ENCODE results near the gene ARHGEF6. TPM values are rescaled to one million over a fixed set of nuclear protein-coding genes. Genes with fewer than 3 reads are reported as not detected.

Gene ARHGEF6
- total RNA-seq, 2 experiments from 2014 or later = 50.8 to 64.5 TPM

DNA sequence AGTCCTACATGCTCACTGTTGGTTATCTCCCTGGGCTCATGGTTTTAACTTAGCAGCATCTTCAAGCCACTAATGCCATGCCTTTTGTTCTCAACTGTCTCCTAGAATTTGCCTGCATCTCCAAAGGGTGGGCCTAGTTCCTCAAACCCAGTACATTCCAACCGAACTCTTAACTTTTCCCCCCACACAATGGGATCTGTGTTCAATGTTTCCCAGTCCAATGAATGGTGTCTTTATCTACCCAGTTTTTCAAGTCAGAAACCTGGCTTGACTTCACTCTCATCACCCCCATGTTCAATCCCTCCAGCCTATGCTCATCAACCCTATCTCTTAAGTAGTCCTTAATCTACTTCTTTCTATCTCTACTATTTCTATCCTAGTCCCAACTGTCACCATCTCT, 119.8 kb downstream of the ARHGEF6 start:
- Histone ChIP-seq H2AFZ (ENCODE audit: low read length) (no peak overlapping the region), H4K20me1 (ENCODE audit: insufficient read depth, low read length) (no peaks in the 10 kb centered on the region), H3K4me3 (ENCODE audit: low read depth, low read length, poor library complexity, severe bottlenecking) (no peak overlapping the region), H3K36me3 (ENCODE audit: insufficient read depth, low read length) (peaks cover 23% of the 10 kb centered on the region), H3K4me1 (ENCODE audit: insufficient read depth, low read length, poor library complexity, severe bottlenecking) (peaks cover 22% of the 10 kb centered on the region), H3K4me2 (ENCODE audit: low read length) (no peak overlapping the region), H3K79me2 (ENCODE audit: insufficient read depth, low read depth, low read length) (no peaks in the 10 kb centered on the region), H3K27ac (ENCODE audit: low read depth, low read length, poor library complexity, severe bottlenecking) (no peak overlapping the region), H3K9me3 (ENCODE audit: low read length) (peaks cover 15% of the 10 kb centered on the region; the same call in 1 of the 2 replicates), H3K9me2 (ENCODE audit: insufficient read depth, low read length) (no peaks in the 10 kb centered on the region)
- ChIA-PET CTCF (ENCODE audit: unreplicated experiment) (no interaction called here), POLR2A (no interaction called here)
- BruUV-seq (replicated peaks) = no TSS peak
- DNase-seq (ENCODE audit: low spot score) = no peak
- intact Hi-C loops (cut with micrococcal nuclease; ENCODE audit: unreplicated experiment) = no loop called here
- TF ChIP-seq EZH2phosphoT487 (IDR thresholded peaks at IDR 0.05; ENCODE audit: borderline replicate concordance, low read depth, low read length) = no peak
- TF ChIP-seq, protein P1, sequence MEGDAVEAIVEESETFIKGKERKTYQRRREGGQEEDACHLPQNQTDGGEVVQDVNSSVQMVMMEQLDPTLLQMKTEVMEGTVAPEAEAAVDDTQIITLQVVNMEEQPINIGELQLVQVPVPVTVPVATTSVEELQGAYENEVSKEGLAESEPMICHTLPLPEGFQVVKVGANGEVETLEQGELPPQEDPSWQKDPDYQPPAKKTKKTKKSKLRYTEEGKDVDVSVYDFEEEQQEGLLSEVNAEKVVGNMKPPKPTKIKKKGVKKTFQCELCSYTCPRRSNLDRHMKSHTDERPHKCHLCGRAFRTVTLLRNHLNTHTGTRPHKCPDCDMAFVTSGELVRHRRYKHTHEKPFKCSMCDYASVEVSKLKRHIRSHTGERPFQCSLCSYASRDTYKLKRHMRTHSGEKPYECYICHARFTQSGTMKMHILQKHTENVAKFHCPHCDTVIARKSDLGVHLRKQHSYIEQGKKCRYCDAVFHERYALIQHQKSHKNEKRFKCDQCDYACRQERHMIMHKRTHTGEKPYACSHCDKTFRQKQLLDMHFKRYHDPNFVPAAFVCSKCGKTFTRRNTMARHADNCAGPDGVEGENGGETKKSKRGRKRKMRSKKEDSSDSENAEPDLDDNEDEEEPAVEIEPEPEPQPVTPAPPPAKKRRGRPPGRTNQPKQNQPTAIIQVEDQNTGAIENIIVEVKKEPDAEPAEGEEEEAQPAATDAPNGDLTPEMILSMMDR (conservative IDR thresholded peaks at IDR 0.05; ENCODE audit: low read length) = no peak

DNA sequence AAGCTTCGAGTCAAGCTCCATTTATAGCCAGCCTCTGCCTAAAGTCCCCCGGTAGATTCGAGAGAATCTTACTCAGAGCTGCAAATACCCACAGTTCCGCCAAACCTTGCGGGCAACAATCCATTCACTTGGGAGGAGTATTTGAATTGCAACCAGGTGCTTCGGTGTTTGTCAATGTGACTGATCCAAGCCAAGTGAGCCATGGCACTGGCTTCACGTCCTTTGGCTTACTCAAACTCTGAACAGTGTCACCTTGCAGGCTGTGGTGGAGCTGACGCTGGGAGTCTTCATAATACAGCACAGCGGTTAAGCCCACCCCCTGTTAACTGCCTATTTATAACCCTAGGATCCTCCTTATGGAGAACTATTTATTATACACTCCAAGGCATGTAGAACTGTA, 121.6 kb downstream of the ARHGEF6 start:
- 0 out of 2 replicates have a peak, but pooled peaks cover 4% of the 10 kb centered on the region for H3K9me3 ChIP-seq (ENCODE audit: low read length)
- no peaks in the 10 kb centered on the region for H4K20me1 ChIP-seq (ENCODE audit: insufficient read depth, low read length)
- H3K27ac ChIP-seq (ENCODE audit: low read depth, low read length, poor library complexity, severe bottlenecking) = no peak overlapping the region
- peaks cover 14% of the 10 kb centered on the region for H3K4me1 ChIP-seq (ENCODE audit: insufficient read depth, low read length, poor library complexity, severe bottlenecking)
- no peaks in the 10 kb centered on the region for H3K79me2 ChIP-seq (ENCODE audit: insufficient read depth, low read depth, low read length)
- H2AFZ ChIP-seq (ENCODE audit: low read length) = no peak overlapping the region
- CTCF ChIA-PET (ENCODE audit: unreplicated experiment) = no interaction called here
- H3K36me3 ChIP-seq (ENCODE audit: insufficient read depth, low read length) = peaks cover 6% of the 10 kb centered on the region
- H3K9me2 ChIP-seq (ENCODE audit: insufficient read depth, low read length) = no peaks in the 10 kb centered on the region
- intact Hi-C loops (cut with micrococcal nuclease; ENCODE audit: unreplicated experiment) = no loop called here
- POLR2A ChIA-PET = interaction anchor here (0.6 kb wide), 1 partner anchor 487 kb away, joined by 3 read pairs; no protein-coding TSS in a partner anchor
- no TSS peak for BruUV-seq (replicated peaks)
- DNase-seq (ENCODE audit: low spot score) = no peak
- TF ChIP-seq, protein P1 (conservative IDR thresholded peaks at IDR 0.05; ENCODE audit: low read length) = no peak
- no peak for TF ChIP-seq EZH2phosphoT487 (IDR thresholded peaks at IDR 0.05; ENCODE audit: borderline replicate concordance, low read depth, low read length)
- no peak overlapping the region for H3K4me2 ChIP-seq (ENCODE audit: low read length)
- no peak overlapping the region for H3K4me3 ChIP-seq (ENCODE audit: low read depth, low read length, poor library complexity, severe bottlenecking)

DNA sequence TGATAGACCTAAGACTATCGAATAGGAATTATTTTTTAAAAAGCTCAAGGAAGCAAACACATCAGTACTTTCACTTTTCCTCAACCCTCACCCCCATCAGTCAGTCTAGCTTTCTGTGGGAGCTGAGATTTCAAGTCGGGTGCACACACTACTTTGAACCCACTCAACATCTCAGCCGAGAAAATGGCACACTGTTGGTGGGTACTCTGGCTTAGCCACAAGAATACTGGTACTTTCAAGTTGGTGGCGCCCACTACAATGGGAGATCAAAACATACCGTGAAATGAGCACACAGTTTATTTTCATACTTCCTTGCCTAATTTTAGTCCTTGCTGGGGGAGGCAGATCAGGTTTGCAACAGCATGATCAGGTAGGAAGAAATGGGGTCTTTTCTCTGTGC, 122.6 kb downstream of the ARHGEF6 start:
- DNase-seq (ENCODE audit: low spot score) = peak; percentile 2
- no TSS peak for BruUV-seq (replicated peaks)
- Histone ChIP-seq H3K4me2 (ENCODE audit: low read length) (peak overlapping the region; percentile 57), H3K27ac (ENCODE audit: low read depth, low read length, poor library complexity, severe bottlenecking) (no peak overlapping the region), H3K4me1 (ENCODE audit: insufficient read depth, low read length, poor library complexity, severe bottlenecking) (peaks cover 14% of the 10 kb centered on the region), H3K9me2 (ENCODE audit: insufficient read depth, low read length) (no peaks in the 10 kb centered on the region), H3K9me3 (ENCODE audit: low read length) (no peaks in the 10 kb centered on the region), H3K36me3 (ENCODE audit: insufficient read depth, low read length) (no peaks in the 10 kb centered on the region), H4K20me1 (ENCODE audit: insufficient read depth, low read length) (no peaks in the 10 kb centered on the region), H2AFZ (ENCODE audit: low read length) (no peak overlapping the region), H3K79me2 (ENCODE audit: insufficient read depth, low read depth, low read length) (no peaks in the 10 kb centered on the region), H3K4me3 (ENCODE audit: low read depth, low read length, poor library complexity, severe bottlenecking) (peak overlapping the region; percentile 13)
- CTCF ChIA-PET (ENCODE audit: unreplicated experiment) = no interaction called here
- POLR2A ChIA-PET = interaction anchor here (0.7 kb wide), 1 partner anchor 62 kb away, joined by 3 read pairs; no protein-coding TSS in a partner anchor
- TF ChIP-seq, protein P1 (conservative IDR thresholded peaks at IDR 0.05; ENCODE audit: low read length) = no peak
- no peak for TF ChIP-seq EZH2phosphoT487 (IDR thresholded peaks at IDR 0.05; ENCODE audit: borderline replicate concordance, low read depth, low read length)
- intact Hi-C loops (cut with micrococcal nuclease; ENCODE audit: unreplicated experiment) = no loop called here
